Superior temporal gyrus (tissue), 1 donor: ENCODE results near the gene EID2.

Experiments
- DNase-seq: peaks from one replicate; pipeline ENCODE4 v3.0.0-alpha.2; 2016; ENCODE audit errors: extremely low spot score

The EID2 gene

GRCh38 chr19:39539518-39540332 is at the start of gene EID2:
Gene EID2 (minus strand): TSS chr19:39540161. CDS start chr19:39540079, 82 bp downstream.
- DNase-seq, result peak; percentile 97

GRCh38 chr19:39588066-39588465 is 48.1 kb upstream of the EID2 start:
- DNase-seq, result no peak

GRCh38 chr19:39587496-39587895 is 47.5 kb upstream of the EID2 start:
- DNase-seq, result no peak

- DNase-seq, result no peak
These were observed 43.1 kb upstream of the EID2 start for GRCh38 chr19:39582891-39583625.

GRCh38 chr19:39582442-39582841 is 42.5 kb upstream of the EID2 start:
- DNase-seq, result no peak

GRCh38 chr19:39568604-39569003 is 28.6 kb upstream of the EID2 start:
- no peak for DNase-seq

- no peak for DNase-seq
These were observed 26.1 kb upstream of the EID2 start for GRCh38 chr19:39566064-39566463.

- no peak for DNase-seq
These were observed 23.4 kb upstream of the EID2 start for GRCh38 chr19:39563408-39563807.

- DNase-seq, result no peak
These were observed 18.7 kb upstream of the EID2 start for GRCh38 chr19:39558624-39559117.

- DNase-seq, result no peak
These were observed 18.1 kb upstream of the EID2 start for GRCh38 chr19:39557811-39558623.

GRCh38 chr19:39555883-39556282 is 15.9 kb upstream of the EID2 start:
- no peak for DNase-seq

- DNase-seq, result no peak
These were observed 14.8 kb upstream of the EID2 start for GRCh38 chr19:39554701-39555311.

- DNase-seq, result no peak
These were observed 13.2 kb upstream of the EID2 start for GRCh38 chr19:39553082-39553652.

GRCh38 chr19:39550197-39550596 is 10.2 kb upstream of the EID2 start:
- no peak for DNase-seq

GRCh38 chr19:39546599-39546998 is 6.6 kb upstream of the EID2 start:
- DNase-seq, result no peak

GRCh38 chr19:39544911-39545310 is 5.0 kb upstream of the EID2 start:
- no peak for DNase-seq

GRCh38 chr19:39544226-39544903 is 4.4 kb upstream of the EID2 start:
- no peak for DNase-seq

- no peak for DNase-seq
These were observed 3.5 kb upstream of the EID2 start for GRCh38 chr19:39543477-39543857.

GRCh38 chr19:39542206-39542605 is 2.2 kb upstream of the EID2 start:
- peak; percentile 40 for DNase-seq

GRCh38 chr19:39540333-39540673 is 342 bp upstream of the EID2 start:
- DNase-seq, result no peak

GRCh38 chr19:39539165-39539517 is 820 bp downstream of the EID2 start:
- no peak for DNase-seq
